Thyroid gland (tissue), 4 donors: Measurements from ENCODE around the gene ORAI2.

Source experiments
- POLR2A ChIP-seq, 2 donors: fragments of 450-650 bp; IDR thresholded peaks; one replicate each; pipeline ENCODE4 v1.6.1; 2017; ENCODE audit warnings: antibody characterized with exemption in 2 of 2, mild to moderate bottlenecking in 2 of 2, moderate library complexity in 1 of 2
- TF ChIP-seq, protein P1 (sequence below), 6 experiments: fragments of 200-600 bp in 3 of 6; fragments of 450-650 bp in 3 of 6; sonication (generic) in 3 of 6; IDR thresholded peaks; one replicate each; pipeline ENCODE4 v1.5.1; 2016 to 2019; ENCODE audit warnings: antibody characterized with exemption in 6 of 6, mild to moderate bottlenecking in 2 of 6, inconsistent platforms in 1 of 6, moderate library complexity in 1 of 6

DNA sequence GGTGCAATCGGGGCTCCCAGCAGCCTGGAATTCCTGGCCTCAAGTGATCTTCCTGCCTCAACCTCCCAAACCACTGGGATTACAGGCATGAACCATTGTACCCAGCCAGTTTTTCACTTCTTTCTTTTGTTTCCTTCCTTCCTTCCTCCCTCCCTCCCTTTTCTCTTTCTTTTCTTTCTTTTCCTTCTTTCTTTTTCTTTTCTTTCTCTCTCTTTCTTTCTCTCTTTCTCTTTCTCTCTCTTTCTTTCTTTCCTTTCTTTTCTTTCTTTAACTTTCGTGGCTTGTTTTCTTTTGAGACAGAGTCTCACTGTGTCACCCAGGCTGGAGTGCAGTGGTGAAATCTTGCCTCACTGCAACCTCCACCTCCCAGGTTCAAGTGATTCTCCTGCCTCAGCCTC is 12.3 kb downstream of the ORAI2 start:
- TF ChIP-seq, protein P1, sequence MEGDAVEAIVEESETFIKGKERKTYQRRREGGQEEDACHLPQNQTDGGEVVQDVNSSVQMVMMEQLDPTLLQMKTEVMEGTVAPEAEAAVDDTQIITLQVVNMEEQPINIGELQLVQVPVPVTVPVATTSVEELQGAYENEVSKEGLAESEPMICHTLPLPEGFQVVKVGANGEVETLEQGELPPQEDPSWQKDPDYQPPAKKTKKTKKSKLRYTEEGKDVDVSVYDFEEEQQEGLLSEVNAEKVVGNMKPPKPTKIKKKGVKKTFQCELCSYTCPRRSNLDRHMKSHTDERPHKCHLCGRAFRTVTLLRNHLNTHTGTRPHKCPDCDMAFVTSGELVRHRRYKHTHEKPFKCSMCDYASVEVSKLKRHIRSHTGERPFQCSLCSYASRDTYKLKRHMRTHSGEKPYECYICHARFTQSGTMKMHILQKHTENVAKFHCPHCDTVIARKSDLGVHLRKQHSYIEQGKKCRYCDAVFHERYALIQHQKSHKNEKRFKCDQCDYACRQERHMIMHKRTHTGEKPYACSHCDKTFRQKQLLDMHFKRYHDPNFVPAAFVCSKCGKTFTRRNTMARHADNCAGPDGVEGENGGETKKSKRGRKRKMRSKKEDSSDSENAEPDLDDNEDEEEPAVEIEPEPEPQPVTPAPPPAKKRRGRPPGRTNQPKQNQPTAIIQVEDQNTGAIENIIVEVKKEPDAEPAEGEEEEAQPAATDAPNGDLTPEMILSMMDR (IDR thresholded peaks at IDR 0.05) = no peak
- TF ChIP-seq POLR2A (IDR thresholded peaks at IDR 0.05) = no peak
